Activated naive CD4-positive, alpha-beta T cell (primary cell): ENCODE data around the gene ENOX1.

Experiments
- DNase-seq, 4 experiments: peaks; one replicate each; lab custom pipeline; 2025; lab: John Stamatoyannopoulos, UW

ENOX1 gene

GRCh38 chr13:43669964-43670363, 116.8 kb downstream of the ENOX1 start:
- DNase-seq = no peak

GRCh38 chr13:43669101-43669500, 117.7 kb downstream of the ENOX1 start:
- DNase-seq = no peak

DNA sequence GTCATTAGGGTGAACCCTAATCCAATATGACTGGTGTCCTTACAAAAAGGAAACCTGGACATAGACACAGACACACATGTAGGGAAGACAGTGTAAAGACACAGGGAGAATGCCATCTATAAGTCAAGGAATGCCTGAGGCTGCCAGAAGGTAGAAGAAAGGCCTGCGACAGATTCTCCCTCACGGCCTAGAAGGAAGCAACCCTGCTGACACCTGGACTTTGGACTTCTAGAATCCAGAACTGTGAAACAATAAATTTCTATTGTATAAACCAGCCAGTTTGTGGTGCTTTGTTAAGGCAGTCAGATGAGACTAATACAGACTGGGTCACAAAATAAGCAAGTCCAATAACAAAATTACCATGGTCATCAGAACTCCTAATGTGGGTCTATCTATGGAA, 120.4 kb downstream of the ENOX1 start:
- DNase-seq = no peak

- no peak for DNase-seq
These were observed 121.4 kb downstream of the ENOX1 start for GRCh38 chr13:43665388-43665787.

GRCh38 chr13:43664700-43665191, 122.0 kb downstream of the ENOX1 start:
- no peak for DNase-seq

GRCh38 chr13:43663474-43664090, 123.2 kb downstream of the ENOX1 start:
- no peak for DNase-seq

DNA sequence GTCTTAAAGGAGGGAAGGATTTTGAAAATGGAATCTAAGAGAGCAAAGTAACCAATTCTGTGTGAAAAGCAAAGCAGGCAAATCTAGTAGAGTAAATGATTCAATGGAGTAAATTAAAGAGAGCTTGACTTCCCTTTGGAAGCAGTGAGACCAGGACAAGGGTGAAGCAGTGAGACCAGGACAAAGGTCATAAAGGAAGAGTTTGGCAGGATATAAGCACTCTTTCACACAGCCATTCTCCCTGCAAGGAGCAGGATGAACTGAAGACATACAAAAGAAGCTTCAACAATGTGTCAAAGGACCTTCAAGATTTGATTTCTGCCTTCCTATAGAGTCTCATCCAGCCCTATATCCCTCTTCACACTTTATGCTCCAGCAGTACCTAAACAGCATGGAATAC, 123.8 kb downstream of the ENOX1 start:
- no peak for DNase-seq

- DNase-seq = no peak
These were observed 125.5 kb downstream of the ENOX1 start for GRCh38 chr13:43661161-43661830.

DNA sequence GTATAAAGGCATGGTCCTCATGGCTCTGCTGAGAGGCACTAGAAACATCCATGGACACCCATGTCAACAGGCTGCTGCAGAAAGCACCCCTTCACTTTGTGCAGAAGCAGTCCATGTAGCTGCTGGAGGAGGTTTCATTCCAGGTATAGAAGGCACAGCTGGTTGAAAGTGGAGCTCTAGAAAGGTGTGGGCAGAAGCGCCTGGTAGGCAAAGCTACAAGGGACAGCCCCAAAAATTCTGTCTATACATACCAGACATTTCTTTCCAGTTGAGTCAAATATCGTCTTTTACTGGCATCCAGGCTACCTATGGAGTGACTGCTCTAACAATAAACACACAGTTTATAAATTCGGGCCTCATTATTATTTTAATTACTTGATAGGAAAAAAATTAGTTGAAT, 129.3 kb downstream of the ENOX1 start:
- no peak for DNase-seq

- no peak for DNase-seq
These were observed 132.8 kb downstream of the ENOX1 start for GRCh38 chr13:43653980-43654379.

GRCh38 chr13:43653395-43653794, 133.4 kb downstream of the ENOX1 start:
- DNase-seq = no peak

DNA sequence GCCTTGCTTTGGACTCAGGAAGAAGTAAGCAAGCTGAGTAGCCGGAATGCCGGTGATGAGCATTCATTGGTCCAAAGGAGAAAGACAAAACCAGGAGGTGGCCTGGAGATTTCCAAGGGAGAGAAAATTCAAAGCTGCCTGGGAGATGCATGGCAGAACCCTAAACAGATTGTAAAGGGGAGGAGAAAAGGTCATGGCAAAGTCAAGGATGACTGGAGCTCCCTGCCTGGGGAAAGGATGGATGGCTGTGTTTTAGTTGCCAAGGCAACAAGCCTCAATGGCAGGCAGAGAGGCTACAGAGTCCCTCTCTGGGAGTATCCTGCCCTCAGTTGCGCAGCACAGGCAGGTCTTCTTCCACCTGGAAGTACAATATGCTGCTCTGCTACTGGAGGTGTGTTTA, 134.0 kb downstream of the ENOX1 start:
- DNase-seq = no peak

- no peak for DNase-seq
These were observed 135.9 kb downstream of the ENOX1 start for GRCh38 chr13:43650882-43651281.

DNA sequence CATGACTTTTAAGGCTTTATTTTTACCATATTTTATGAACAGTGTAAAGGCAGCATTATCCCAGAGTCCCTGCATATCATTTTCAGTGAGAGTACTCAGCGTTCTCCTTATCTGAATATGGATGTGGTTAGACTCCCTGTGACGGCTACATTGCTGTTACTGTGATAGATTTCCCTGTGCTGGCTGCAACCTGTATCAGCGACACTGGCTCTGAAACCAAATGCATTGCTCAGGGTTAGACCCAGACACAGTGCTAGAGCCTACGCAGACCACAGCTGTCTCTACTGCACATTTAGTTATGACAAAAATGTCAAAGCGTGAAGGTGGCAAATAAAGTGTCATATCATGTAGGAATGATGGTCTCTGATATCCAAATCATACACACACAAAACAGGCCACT, 138.0 kb downstream of the ENOX1 start:
- DNase-seq = no peak

DNA sequence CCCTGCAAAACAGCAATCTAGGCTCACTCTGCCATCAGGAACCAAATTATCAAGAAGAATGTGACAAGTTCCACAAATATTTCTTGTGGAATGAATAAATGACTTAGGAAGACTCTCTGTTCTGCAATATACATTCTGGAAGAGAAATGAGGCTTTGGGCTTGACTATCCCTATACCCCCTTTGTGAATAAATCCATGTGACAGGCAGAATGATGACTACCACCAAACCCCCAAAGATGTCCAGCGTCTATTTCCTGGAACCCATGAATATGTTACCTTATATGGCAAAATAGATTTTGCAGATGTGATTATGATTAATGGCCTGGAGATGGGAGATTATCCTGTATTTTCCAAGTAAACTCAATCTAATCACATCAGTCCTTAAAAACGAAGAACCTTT, 139.3 kb downstream of the ENOX1 start:
- no peak for DNase-seq

DNA sequence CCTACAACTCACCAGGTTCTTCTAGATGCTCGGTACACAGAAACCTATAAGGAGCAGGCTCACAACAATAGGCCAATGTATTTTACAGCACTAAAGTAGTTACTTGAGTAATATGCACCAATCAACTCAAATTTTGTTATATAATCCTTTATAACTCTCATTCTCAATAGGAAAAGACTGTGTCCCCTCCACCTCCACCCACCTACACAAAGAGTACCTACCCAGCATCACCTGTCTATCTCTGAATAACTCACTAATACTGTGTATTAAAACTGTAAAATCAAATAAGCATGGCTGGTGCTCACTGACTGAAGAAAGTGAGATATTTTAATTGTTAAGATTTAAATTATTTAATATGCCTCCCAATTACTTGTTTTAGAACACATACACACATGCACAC, 146.3 kb downstream of the ENOX1 start:
- no peak for DNase-seq

- DNase-seq = no peak
These were observed 155.7 kb downstream of the ENOX1 start for GRCh38 chr13:43631106-43631505.

DNA sequence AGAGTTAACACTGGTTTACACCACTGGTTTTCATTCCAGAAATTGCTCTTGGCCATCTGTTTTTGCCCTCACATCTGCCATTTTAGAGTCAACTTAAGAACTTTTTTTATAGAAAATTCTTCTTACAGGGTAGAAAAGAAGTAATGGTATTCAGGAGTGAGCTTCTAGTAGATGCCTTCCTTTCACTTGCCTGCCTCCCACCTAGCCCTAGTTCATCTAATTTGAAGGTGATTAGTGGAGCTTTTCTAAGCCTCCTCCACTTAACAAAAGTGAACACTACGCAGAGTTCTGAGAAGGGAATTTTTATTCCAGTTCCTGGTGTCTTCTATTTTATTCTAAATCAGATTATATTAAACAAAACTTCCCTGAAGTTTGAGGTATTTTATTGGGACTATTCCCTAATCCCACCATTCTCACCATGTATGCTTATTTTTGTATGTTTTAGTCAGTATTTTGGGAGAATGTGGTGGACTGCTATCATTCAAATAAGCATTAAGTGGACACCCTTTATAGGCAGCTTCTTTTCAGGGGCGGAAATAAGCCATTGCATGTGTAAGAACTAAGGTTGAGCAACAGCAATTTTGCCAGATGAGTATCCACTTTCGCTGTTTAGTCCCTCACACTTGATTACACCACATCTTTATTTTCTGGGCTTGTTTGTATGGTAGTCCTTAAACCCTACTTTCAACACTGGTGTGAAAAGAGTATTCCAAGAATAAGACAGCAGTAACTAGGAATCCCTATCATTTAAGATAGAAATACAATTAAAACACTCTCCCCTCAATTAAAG, 156.9 kb downstream of the ENOX1 start:
- no peak for DNase-seq

- no peak for DNase-seq
These were observed 159.8 kb downstream of the ENOX1 start for GRCh38 chr13:43626994-43627393.

GRCh38 chr13:43614063-43614462, 172.7 kb downstream of the ENOX1 start:
- no peak for DNase-seq

DNA sequence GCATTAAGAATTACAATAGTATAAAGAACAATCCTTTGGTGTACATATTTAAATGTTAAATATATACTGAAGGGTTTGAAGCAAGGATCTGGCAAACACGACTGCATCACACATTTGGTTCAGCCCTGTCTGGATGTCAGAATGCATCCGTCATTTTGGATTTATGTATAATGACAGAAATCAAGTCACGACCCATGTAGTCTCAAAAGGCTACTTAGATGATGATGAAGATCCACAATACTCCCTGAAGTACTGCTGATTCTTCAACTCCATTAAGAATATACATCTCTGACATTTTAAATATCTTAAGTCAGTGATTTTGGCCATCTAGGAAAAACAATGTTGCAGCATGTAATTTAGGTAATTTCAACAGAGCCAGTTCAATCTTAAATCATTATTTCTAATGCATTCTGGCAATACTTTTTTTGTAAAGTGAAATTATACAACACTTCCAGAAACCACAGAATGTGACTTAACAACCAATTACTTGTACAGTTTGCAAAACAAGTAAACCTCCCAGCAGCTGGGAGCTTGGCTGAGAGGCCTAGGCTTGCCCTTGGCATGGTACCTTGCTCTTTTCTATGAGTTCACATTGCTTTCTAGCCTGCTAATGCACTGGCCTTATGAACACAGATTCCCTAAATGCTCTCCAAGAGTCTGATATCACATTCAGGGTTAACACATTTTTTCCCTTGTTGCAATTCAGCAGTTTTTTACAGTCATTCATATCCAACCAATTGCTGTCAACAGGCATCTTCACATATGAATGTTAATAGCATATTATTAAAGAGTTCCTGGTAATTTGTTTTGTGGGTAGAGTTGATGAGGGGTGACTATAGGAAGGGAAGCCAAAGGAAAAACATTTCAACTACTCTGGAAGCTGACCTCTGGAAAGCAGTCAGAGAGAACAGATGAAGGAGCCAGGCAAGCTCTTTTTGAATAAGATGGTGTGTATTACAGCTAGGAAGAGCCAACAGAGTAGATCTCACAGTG, 175.2 kb downstream of the ENOX1 start:
- DNase-seq = no peak
